CD4-positive, alpha-beta T cell treated with Interleukin-21 for 1 hour (primary cell): Measurements from ENCODE around the gene CNTNAP2.

Experiments
- DNase-seq: peaks from one replicate; pipeline ENCODE4 v3.0.0-alpha.2; 2020

Gene CNTNAP2

DNA sequence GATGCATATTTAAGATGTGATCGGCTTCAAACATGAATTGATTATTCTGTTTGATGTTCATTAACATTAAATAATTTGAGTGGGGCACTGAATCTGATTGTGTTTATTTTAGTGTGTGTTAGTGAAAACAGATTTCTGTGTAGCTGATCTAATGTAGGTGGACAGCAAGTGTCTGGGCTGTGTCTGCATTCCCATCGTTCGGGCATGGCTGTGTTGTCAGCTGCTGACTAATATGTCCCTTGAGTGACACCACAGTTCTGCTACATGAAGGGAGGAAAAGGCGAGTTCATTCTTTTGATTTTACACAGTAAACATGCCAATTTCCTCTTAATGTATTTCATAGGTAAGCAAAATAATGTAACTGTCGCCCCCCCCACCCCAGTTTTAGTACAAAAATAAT, 203.0 kb downstream of the CNTNAP2 start:
- DNase-seq, result no peak

DNA sequence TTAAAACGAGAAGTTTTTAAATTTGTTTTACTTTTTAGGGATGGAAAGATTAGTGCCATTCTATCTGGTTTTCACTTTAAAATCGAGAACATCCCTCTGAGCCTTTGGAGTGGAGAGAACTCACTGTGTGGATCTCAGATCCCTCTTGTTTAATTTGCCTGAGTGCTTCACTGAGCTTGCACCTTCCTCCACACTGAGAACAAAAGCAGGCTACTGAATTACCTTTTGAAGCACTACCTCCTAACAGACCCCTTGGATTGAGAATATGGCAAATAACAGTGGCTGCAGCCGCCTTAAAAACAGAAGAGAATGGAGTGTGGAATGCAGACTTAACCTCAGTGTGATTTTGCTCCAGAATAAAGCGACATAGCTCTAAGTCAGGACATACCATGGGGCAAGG, 204.7 kb downstream of the CNTNAP2 start:
- DNase-seq, result no peak

GRCh38 chr7:146331369-146331768, 214.8 kb downstream of the CNTNAP2 start:
- DNase-seq, result no peak

DNA sequence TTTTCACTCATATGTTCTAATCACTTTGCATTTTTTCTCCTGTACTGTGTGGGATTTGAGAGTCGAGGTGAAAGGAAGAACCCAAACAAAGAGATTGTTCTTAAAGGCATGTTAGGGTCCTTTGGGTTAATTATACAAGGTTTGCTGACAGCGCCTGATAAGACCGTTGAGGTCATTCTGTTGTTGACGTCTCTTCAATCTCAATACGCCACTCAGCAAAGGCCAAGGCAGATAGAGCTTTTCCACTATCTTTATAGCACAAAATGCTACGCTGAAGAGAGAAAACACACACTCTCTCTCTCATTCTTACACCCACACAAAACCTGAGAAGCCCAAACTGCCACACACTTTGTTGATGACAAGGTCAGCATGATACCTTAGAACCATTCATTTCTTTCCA, 228.7 kb downstream of the CNTNAP2 start:
- DNase-seq, result no peak

- no peak for DNase-seq
Observed at GRCh38 chr7:146346096-146346495, 229.5 kb downstream of the CNTNAP2 start.

DNA sequence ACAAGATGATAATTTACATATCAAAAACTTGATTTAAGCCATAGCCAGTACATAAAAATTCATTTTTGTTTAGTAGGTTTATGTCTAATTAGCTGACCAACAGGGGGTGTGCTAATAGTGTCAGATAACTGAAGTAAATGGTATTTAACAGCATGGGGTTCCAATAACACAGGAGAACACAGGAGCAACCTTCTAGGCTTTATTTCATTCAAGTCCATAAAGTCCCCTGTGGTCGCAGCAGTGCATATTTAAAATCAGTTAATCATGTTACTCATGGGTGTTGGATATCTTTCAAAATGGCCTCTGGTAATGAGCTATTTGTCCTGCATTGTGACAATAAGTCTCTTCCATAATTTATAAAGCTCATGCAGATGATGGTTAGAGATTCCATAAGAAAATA, 238.6 kb downstream of the CNTNAP2 start:
- no peak for DNase-seq

DNA sequence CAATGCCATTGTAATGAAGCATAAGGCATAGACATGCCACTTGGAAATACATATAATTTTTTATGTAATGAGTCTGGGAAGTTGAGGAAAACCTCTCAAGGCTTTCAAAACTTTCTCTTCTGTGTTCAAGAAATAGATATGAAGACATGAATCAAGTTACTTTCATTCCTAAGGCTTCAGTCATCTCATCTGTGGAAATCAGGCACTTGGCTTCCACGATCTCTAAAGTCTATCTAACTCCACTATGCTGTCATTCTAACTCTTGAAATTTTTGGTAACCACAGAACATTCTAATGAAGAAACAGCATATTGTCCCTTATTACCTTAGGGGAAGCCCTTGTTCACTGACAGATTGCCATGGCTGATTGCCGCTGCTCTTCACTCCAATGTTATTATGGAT, 242.6 kb downstream of the CNTNAP2 start:
- DNase-seq, result no peak

DNA sequence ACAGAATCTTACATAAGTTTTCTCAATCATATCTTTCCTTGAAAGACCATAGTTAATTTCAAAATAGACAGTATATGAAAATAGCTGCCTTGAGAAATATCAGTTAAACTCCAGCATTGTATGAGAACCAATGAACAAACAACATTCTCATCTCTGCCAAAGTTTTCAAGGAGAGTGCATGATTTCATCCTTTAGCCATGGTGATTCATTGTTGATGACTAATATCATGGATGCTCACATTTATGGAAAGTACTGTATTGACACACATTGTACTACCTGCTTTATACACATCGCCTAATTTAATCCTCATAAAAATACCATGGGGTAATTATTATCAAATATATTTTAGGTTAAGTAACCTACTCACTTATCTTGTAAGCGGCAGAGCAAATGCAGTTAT, 250.3 kb downstream of the CNTNAP2 start:
- no peak for DNase-seq

GRCh38 chr7:146370171-146370570, 253.6 kb downstream of the CNTNAP2 start:
- no peak for DNase-seq

- no peak for DNase-seq
Observed at GRCh38 chr7:146375170-146375569, 258.6 kb downstream of the CNTNAP2 start.

DNA sequence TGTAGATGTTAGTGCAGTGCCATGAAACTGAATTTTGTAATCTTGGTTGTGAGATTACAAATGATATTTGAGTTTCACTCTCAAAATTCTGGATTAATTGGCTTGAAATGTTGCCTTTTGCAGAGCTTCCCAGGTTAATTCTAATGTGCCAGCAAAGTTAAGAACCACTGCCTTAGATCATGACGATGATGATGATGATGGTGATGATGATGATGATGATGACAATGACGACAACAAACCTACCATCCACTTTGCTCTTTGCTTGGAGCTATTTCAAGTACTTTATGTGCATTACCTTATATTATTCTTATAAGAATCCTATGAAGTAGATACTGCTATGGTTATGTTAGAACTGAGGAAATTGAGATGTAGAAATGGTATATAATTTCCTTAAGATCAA, 261.6 kb downstream of the CNTNAP2 start:
- no peak for DNase-seq

DNA sequence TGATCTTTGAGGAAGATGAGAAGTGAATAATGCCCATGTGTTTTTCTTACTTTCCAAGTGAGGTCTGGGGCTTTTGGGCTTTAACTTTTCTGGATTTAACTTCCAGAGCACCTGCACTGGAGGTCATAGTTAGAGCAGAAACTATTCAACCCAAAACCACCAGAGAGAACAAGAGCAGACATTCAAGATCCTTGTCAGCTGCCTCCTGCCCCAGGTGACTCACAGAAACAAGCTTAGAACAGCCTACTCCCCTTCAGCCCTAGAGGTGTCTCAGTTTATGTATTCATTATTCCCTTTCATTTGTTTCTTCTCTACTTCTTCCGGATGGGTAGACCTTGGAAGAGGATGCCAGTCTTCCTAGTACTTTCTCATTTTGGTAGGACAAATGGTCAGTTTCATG, 270.5 kb downstream of the CNTNAP2 start:
- no peak for DNase-seq

DNA sequence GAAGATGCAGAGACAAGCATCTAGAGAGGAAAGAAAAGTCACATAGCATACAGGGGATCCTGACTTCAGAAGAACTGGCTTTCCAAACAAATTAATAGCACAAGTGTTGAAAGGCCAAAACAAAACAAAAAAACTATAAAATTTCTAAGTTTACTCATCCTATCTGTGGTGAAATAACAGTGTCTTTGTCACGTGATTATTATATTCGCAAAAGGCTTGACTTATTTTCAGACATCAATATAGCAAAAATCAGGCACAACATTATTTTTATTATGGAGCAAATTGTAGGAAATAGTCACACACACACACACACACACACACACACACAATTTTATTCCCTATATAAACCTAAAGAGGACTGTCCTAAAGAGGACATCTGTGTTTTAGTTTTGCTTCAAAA, 272.3 kb downstream of the CNTNAP2 start:
- no peak for DNase-seq

GRCh38 chr7:146393346-146393745, 276.7 kb downstream of the CNTNAP2 start:
- no peak for DNase-seq

DNA sequence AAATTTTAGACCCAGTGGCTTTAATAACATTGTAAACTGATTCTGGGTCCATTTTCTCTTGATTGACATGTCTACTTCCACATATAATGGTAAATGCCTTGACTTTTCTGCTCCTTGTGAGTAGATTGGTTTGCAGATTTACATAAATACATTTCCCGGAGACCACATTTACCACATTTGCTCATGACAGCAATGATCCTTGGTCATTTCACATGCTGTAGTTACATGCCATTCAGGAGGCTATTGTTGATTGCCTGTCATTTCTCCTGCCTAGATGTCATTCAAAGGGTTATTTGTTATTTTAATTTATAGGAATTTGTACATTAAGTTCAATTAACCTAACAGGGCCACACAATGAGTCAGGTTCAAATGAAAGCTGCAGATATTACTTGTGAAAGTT, 280.5 kb downstream of the CNTNAP2 start:
- DNase-seq, result no peak

DNA sequence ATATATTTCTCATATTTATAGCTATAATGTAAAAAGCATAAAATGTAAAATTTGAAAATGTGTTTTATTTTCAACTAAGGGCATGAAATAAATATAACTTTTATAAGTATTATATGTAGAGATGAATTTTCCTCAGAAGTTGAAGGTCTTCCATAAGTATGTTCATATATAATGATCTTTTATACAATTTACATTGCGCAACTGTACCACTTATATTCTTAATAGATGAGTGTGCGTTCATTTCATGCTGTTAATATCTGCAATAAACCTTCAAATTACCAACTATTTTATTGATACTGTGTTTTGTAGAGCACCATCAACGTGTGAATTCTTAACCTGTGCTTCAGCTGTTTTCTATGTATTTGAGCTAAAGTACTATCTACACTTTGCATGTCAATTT, 285.3 kb downstream of the CNTNAP2 start:
- no peak for DNase-seq

- no peak for DNase-seq
Observed at GRCh38 chr7:146405737-146406136, 289.1 kb downstream of the CNTNAP2 start.

GRCh38 chr7:146411975-146412374, 295.4 kb downstream of the CNTNAP2 start:
- no peak for DNase-seq

DNA sequence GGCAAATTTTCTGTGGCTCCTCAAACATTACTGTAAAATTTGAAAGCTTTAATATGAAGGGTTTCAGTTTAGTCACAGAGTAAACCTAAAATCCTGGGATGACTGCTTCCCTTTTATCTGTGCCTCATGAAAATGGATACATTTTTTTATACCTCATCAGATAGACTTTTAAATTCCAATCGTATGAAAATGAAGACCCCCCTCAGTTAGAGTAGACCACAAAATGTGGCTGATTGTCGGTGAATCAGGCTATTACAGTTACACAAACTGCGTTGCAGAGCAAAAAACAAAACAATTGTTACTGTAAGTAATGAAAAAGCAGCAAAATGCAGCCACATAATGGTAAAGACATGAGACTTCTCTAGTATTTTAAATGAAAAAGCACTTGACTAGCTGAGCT, 296.2 kb downstream of the CNTNAP2 start:
- no peak for DNase-seq

DNA sequence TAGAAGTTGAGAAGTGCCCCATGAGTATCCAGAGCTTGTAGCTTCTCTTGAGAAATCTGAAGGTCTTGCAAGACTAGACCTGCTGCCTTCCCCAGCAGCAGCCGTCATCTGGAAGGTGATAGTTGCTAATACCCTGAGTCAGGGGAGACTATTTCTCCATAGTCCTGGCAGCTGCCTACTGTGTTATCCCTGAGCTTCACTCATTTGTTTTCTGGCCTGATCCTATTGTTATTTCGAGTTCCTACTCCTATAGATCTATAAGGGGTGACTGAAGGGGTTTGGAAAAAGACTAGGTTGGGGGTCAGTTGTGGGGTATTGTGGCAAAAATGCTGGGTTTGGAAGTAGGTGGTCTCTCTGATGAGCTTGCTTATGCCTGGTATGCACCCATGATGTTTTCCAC, 297.8 kb downstream of the CNTNAP2 start:
- DNase-seq, result no peak

GRCh38 chr7:146414937-146415336, 298.3 kb downstream of the CNTNAP2 start:
- DNase-seq, result no peak

GRCh38 chr7:146417176-146417575, 300.6 kb downstream of the CNTNAP2 start:
- no peak for DNase-seq

DNA sequence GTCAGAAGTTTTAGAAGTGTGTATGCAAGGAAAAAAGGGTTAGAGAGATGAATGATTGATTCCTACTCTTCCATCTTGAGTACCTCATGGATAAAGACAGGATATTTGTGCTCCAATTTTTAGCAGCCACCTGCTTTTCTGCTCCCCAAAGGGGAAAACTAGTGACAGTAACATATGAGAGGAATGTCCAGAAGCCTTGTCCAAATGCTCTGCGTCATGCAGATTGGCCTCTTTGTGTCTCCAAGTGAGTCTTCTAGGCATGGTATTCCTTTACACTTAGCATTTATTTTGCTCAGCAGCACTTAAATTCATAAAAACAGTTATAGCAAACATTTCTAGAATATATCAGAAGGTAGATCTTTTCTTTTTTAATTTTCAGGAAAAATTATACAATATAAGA, 306.8 kb downstream of the CNTNAP2 start:
- DNase-seq, result no peak

GRCh38 chr7:146424084-146424483, 307.5 kb downstream of the CNTNAP2 start:
- no peak for DNase-seq

GRCh38 chr7:146433501-146433900, 316.9 kb downstream of the CNTNAP2 start:
- DNase-seq, result no peak

GRCh38 chr7:146443102-146443501, 326.5 kb downstream of the CNTNAP2 start:
- DNase-seq, result no peak
